Stimulated activated CD4-positive, alpha-beta T cell treated with anti-CD3 and anti-CD28 coated beads, Interleukin-1b, Interleukin-23, amount 100 ng/mL, for 1 hour (primary cell): ENCODE results near the gene MARCOL.

Source experiments
- DNase-seq, 2 donors: peaks; one replicate each; pipeline ENCODE4 v3.0.0-alpha.2; 2020; ENCODE audit warnings: low read depth in 2 of 2

MARCOL gene, protein sequence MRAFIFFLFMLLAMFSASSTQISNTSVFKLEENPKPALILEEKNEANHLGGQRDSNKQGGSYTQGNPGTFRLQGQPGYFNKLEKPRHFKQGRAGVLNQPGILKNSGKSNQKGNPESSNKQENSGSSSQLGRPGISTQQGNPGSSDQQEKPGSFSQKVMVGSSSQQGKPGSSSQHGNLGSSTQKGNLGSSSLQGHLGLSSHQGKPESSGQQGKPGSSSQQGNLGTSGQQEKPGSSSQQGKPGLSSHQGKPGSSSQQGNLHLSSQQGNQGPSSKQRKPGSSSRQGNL

GRCh38 chr5:148238418-148238794 is at the start of gene MARCOL:
Gene MARCOL (plus strand): TSS chr5:148238525. CDS start chr5:148238598, 73 bp downstream.
- DNase-seq: no peak

GRCh38 chr5:148191010-148191409 is 47.3 kb upstream of the MARCOL start:
- DNase-seq: no peak

GRCh38 chr5:148193202-148193601 is 45.1 kb upstream of the MARCOL start:
- no peak for DNase-seq

GRCh38 chr5:148201151-148201550 is 37.2 kb upstream of the MARCOL start:
- DNase-seq: no peak

DNA sequence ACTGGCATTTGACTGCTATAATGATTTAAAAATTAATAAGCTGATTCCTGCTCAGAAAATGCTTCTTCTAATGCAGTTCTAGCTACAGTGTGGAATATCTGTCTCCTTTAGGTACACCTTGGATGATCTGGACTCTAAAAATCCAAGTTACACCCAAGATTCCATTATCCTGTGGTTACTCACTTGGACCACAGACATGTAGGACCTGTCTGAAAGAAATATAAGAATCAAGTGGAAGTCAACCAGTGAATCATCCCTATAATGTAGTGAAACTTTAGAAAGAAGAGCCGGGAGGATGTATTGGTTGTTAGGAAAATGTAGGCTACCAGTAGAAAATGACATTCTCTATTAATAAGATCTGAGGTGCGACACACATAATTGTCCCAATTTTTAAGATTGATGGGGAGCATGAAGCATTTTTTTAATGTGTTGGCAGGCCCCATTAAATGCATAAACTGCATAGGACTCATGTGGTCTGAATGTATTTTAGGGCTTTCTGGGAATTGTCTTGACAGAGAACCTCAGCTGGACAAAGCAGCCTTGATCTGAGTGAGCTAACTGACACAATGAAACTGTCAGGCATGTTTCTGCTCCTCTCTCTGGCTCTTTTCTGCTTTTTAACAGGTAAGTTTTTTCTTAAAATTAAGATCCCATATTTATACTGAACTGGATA is 35.7 kb upstream of the MARCOL start, which contains the start of gene SPINK6:
TSS of gene SPINK6 (plus strand) at position 512 of the 673 bp plus-strand sequence. CDS start at position 567, 55 bp downstream.
- no peak for DNase-seq

- no peak for DNase-seq
Observed at GRCh38 chr5:148205044-148205806, 33.1 kb upstream of the MARCOL start.

GRCh38 chr5:148205865-148206264 is 32.5 kb upstream of the MARCOL start:
- no peak for DNase-seq

GRCh38 chr5:148206620-148207019 is 31.7 kb upstream of the MARCOL start:
- DNase-seq: no peak

DNA sequence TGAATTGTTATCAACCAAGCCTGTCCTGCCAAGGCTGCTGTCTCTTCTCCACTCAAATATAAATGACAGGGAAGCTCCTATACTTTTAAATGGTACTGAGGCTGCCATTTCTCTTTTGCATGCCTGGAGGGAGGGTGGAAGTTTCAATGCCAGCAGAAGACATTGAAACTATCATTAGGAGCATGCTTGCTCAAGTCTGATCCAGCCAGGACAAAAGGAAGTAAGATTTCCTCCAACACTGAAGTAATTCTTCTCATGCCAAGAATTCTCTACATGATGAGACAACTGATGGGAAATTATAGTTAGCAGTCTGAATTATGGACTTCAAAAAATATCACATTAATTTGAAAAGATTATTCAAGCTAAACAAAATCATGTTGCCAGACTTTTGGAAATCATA is 30.1 kb upstream of the MARCOL start:
- DNase-seq: no peak

- no peak for DNase-seq
Observed at GRCh38 chr5:148209151-148209770, 29.1 kb upstream of the MARCOL start.

- no peak for DNase-seq
Observed at GRCh38 chr5:148214665-148215185, 23.6 kb upstream of the MARCOL start.

GRCh38 chr5:148221508-148221907 is 16.8 kb upstream of the MARCOL start:
- DNase-seq: no peak

DNA sequence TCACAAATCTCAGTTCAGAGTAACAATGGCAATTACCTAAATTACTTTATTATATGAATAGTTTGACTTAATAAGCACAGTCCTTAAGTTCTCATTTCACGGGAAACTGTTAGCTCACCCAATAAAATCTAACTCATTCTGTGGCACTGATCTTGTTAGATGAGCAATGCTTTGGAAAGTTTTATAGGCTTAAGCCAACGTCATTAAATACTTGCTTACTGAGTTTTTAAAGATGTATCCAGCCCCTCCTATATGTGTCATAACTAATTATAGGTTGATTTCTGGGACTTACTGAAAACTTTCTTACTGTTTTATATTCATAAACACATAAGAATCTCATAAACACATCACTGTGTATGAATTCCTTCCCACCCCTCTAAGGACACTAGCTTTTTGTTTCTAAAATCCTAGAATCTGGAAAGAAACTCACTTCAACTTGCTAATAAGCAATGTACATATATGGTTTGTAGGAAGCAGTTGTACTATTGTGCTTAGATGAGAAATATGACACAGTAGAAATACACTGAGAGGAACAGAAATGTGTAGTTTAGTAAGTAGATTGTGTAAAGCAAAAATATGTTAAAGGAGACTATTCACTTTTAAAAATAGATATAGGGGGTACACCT is 14.1 kb upstream of the MARCOL start:
- DNase-seq: no peak

DNA sequence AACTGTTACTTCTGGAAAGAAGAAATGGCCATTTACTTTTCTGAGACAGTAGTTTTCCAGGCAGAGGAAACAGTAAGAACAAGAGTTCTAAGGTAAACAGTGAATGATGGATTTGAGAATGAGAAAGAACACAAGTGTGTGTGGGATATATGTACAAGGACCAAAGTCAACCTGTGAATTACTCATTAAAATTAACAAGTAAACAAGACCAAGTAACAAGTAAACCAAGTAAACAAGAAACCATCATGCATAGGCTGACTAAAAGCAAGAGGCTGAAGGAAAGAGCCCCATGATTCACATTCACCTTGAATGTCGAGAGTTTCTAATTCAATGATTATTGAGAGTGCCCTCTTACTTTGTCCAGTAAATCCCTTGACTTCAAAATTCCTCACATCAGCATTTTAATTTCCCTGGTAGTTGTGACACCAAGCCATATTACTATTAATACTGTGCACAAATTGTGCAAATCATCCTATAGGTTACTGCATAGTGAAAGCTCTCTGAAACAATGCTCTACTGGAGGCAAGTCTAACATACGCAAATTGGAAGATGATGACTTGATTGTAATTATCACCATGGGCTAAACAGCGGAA is 9.8 kb upstream of the MARCOL start:
- DNase-seq: no peak

DNA sequence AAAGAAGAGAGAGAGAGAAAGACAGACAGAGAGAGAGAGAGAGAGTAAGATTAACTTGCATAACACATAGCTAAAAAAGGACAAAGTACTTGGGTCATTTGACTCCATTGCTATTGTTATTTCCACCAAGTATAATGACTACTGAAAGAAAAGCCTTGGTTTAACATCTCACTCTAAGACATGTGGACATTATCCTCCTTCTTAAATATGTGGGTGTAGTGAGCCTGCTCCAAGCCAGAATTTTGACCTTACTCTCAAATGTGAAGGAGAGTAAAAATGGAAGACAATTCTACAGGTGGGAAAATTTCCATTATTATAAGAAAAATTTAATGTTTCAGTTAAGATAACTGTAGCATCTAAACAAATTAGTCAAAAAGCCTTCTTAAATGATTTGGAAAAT is 8.5 kb upstream of the MARCOL start:
- no peak for DNase-seq

GRCh38 chr5:148230240-148230639 is 8.1 kb upstream of the MARCOL start:
- DNase-seq: no peak

DNA sequence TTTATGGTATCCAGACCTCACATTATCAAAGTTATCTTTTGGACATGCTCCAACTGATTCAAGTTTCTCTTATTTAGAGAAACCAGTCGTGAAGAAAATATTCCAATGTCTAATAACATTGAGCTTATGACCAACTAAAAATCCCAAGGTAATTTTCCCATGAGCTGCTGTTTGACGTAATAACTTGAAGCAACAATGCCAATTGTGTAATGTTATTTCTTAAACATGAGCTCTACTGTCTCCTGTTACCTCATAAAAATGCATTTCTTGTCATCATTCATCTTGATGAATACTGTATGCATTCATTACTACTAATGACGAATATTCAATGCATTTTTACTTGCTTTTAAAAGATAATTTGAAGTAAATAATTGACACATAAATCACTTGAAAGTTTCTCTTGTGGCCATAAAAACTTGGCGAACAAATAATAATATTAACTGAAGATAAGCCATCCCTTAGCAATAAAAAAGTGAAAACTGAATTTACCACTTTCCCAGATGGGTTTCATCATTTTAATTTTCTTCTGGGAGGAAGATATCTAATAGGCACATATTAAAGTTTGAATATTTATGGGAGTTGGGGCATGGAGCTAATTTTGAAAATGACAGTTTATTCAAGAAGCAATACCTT is 424 bp upstream of the MARCOL start:
- DNase-seq: no peak

GRCh38 chr5:148248894-148249293 is 10.6 kb downstream of the MARCOL start:
- DNase-seq: no peak

GRCh38 chr5:148255456-148255855 is 17.1 kb downstream of the MARCOL start:
- DNase-seq: no peak

DNA sequence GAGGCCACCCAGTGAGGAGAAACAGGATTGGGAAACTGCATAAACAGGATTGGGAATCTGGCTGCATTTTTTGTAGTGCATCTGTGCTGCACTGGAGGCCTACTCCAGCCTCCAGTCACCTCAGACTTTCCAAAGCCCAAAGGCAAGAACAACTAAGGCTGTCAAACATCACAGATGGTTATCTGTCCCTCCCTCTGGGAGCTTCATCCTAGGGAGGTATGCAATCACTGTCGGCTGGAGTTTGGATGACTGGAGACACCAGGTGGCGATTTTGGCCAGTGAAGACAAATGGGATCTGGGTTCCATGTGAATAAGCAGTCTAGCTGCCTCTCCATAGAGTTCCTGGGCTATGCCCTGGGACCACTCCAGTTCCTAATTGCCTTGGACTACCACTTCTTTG is 21.0 kb downstream of the MARCOL start:
- no peak for DNase-seq

DNA sequence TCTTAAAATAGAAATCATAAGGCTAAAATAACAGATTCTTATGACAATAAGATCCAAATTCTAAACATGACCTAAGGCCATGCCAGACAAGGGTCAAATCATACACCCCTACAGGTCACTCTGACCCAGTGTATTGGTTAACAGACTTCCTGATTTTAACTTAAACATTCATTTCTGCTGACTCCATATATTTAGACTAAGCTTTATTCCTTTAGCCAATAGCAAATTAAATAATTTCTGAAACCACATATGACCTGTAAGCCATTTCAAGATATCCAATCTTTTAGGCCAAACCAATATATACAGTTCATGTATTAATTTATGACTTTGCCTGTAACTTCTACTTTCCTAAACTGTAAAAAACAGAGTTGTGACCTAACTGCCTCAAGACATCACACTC is 22.9 kb downstream of the MARCOL start:
- no peak for DNase-seq
